ENCODE measurements around the gene TTLL12. TPM values are rescaled to one million over a fixed set of nuclear protein-coding genes. Genes with fewer than 3 reads are reported as not detected.

Gene TTLL12
- total and polyA plus RNA-seq, 2 of the 8 experiments (the other 6 are each of a cell fraction or from before 2014, with no cell fraction given), result 101 to 124 TPM

DNA sequence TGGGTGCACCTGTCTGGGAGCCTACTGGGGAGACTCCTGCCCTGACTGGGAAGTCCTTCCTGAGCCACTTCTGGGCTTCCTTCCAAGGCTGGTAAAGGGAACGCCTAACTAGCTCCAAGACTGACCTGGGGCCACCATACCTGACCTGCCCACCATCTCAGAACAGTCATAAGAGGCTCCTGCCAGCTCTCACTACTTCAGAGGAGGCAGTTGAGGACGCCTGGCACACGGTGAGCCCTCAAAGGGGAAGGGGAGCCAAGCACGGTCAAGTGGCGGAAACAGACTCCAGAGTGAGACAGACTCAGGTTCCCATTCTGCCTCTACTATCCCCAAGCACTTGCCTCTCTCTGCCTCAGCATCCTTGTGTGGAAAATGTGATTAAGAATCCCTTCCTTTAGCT is 51.4 kb downstream of the TTLL12 start:
- Histone ChIP-seq H3K79me1 (ENCODE audit: low read depth, low read length) (peaks cover 5% of the 10 kb centered on the region), H3K4me3 (ENCODE audit: extremely low read depth in 1 of 4, insufficient read depth in 2 of 4, low read depth in 3 of 4, low read length in 4 of 4) (no peak overlapping the region), H2AFZ (ENCODE audit: low read length) (no peak overlapping the region), H3K23ac (ENCODE audit: insufficient read length) (no peak overlapping the region), H2BK20ac (ENCODE audit: low read length) (no peak overlapping the region), H3K4ac (replicated peaks; ENCODE audit: insufficient read length, low read depth, low read length) (no peak overlapping the region), H2BK15ac (ENCODE audit: low read length) (no peak overlapping the region), H2AK5ac (ENCODE audit: low read depth, low read length) (no peak overlapping the region), H3K23me2 (ENCODE audit: low read depth, low read length) (no peaks in the 10 kb centered on the region), H3K27ac (ENCODE audit: low read depth, low read length) (no peak overlapping the region), H3K14ac (ENCODE audit: insufficient read length) (no peak overlapping the region), H3K36me3 (ENCODE audit: control insufficient read depth in 2 of 4, insufficient read depth in 4 of 4, low read length in 3 of 4) (peaks cover 6 to 65% (median 23%) of the 10 kb centered on the region in 4 experiments; a peak in 6 of 8 replicates), H2BK5ac (ENCODE audit: low read depth, low read length) (no peak overlapping the region), H3K4me1 (replicated peaks in 1 of 4; ENCODE audit: control insufficient read depth in 3 of 4, insufficient read depth in 4 of 4, low read length in 3 of 4) (no peaks in the 10 kb centered on the region), H3K56ac (replicated peaks; ENCODE audit: insufficient read length, low read depth, low read length) (no peak overlapping the region), H4K91ac (replicated peaks; ENCODE audit: insufficient read length, low read length) (no peak overlapping the region), H4K20me1 (replicated peaks in 1 of 2; ENCODE audit: control insufficient read depth in 1 of 2, insufficient read depth in 2 of 2, low read length in 2 of 2) (peaks cover 0 to 10% of the 10 kb centered on the region in 2 experiments), H3K79me2 (ENCODE audit: control insufficient read depth in 1 of 2, insufficient read depth in 2 of 2, low read length in 2 of 2) (no peaks in the 10 kb centered on the region), H4K8ac (ENCODE audit: extremely low read depth, insufficient read depth, low read length) (no peak overlapping the region), H3K4me2 (ENCODE audit: insufficient read depth in 1 of 2, low read depth in 2 of 2, low read length in 2 of 2) (no peak overlapping the region), H3K9me3 (ENCODE audit: insufficient read depth in 2 of 2, low read depth in 1 of 2, low read length in 1 of 2) (no peaks in the 10 kb centered on the region), H4K5ac (ENCODE audit: insufficient read length, low read depth, low read length) (no peak overlapping the region), H3K18ac (ENCODE audit: extremely low read depth, low read length) (no peak overlapping the region), H2BK12ac (ENCODE audit: low read depth, low read length) (no peak overlapping the region), H3K9ac (replicated peaks in 1 of 4; ENCODE audit: extremely low read depth in 1 of 4, low read depth in 3 of 4, low read length in 3 of 4) (no peak overlapping the region; a peak in 1 of 7 replicates), H2BK120ac (replicated peaks; ENCODE audit: low read depth, low read length) (no peak overlapping the region), H3K27me3 (replicated peaks in 1 of 4; ENCODE audit: control insufficient read depth in 3 of 4, extremely low read depth in 1 of 4, insufficient read depth in 3 of 4, low read length in 3 of 4) (no peaks in the 10 kb centered on the region)
- ChIA-PET POLR2A (ENCODE audit: partially characterized antibody) (interaction anchor here (1.6 kb wide), 1 partner anchor 8 kb away, joined by 3 read pairs; no protein-coding TSS in a partner anchor), CTCF (ENCODE audit: partially characterized antibody) (interaction anchor here (0.6 to 2.6 kb wide), 11 partner anchors 9 to 395 kb away, joined by 3 to 10 read pairs (median 4); no protein-coding TSS in a partner anchor)
- WGBS, 2 experiments (ENCODE audit: extremely low coverage in 1 of 2, insufficient coverage in 1 of 2, insufficient read length in 1 of 2, insufficient replicate concordance in 2 of 2, low coverage in 1 of 2, low lambda C conversion rate in 2 of 2, missing lambda C conversion rate in 1 of 2), result 88% methylated on average over 5 of the region's 5 CpGs; no CpG with 5 or more reads in 1 of the 2 experiments
- no peak for DNase-seq (ENCODE audit: low read depth in 1 of 2, low spot score in 2 of 2)
- no peak for FAIRE-seq
- TF ChIP-seq RFX5 (IDR thresholded peaks at IDR 0.05; ENCODE audit: borderline replicate concordance, low read depth, low read length), result no peak
- TF ChIP-seq NRF1 (IDR thresholded peaks at IDR 0.05; ENCODE audit: low read depth, low read length), result no peak
- no peak for TF ChIP-seq BRCA1 (IDR thresholded peaks at IDR 0.05; ENCODE audit: low read depth, low read length)
- no peak for TF ChIP-seq JUN (IDR thresholded peaks at IDR 0.05; ENCODE audit: low read depth, low read length)
- TF ChIP-seq CREB1 (IDR thresholded peaks at IDR 0.05), result no peak
- TF ChIP-seq HDAC2 (IDR thresholded peaks at IDR 0.05; ENCODE audit: borderline replicate concordance in 1 of 2, low read depth in 2 of 2, low read length in 2 of 2), result no peak
- no peak for TF ChIP-seq SP4 (IDR thresholded peaks at IDR 0.05; ENCODE audit: low read length)
- no peak for TF ChIP-seq SIRT6 (IDR thresholded peaks at IDR 0.05; ENCODE audit: low read length)
- no peak for TF ChIP-seq EGR1 (IDR thresholded peaks at IDR 0.05; ENCODE audit: borderline replicate concordance, low read depth, low read length)
- no peak for TF ChIP-seq RBBP5 (IDR thresholded peaks at IDR 0.05; ENCODE audit: borderline replicate concordance, low read depth, low read length)
- no peak for TF ChIP-seq SRF (IDR thresholded peaks at IDR 0.05; ENCODE audit: low read depth, low read length)
